ENCODE results near the gene EGF. TPM values are rescaled to one million over a fixed set of nuclear protein-coding genes. Genes with fewer than 3 reads are reported as not detected.
"Not testable (repeated sequence)": the region's sequence is repeated elsewhere in the genome, so short reads cannot be mapped to it uniquely, and the experiment has no call there.

The EGF gene
- total RNA-seq, 1 donor from 2014 or later = 24.5 TPM

- Histone ChIP-seq H3K36me3 (ENCODE audit: control insufficient read depth in 3 of 3, insufficient read depth in 3 of 3, low read length in 3 of 3) (no peaks in the 10 kb centered on the region), H3K4me3 (ENCODE audit: low read length in 3 of 3) (no peak overlapping the region), H3K27me3 (ENCODE audit: control insufficient read depth in 3 of 3, insufficient read depth in 3 of 3, low read length in 3 of 3) (no peaks in the 10 kb centered on the region), H3K4me1 (ENCODE audit: control insufficient read depth in 3 of 3, insufficient read depth in 3 of 3, low read length in 3 of 3) (peaks cover 0 to 2% (median 0%) of the 10 kb centered on the region in 3 donors), H3K9me3 (ENCODE audit: control insufficient read depth in 3 of 3, low read length in 3 of 3) (no peaks in the 10 kb centered on the region), H3K9ac (ENCODE audit: low read depth in 1 of 3, low read length in 3 of 3) (no peak overlapping the region), H3K27ac (ENCODE audit: low read depth, low read length) (no peak overlapping the region)
Measured at GRCh38 chr4:109931318-109931717, 18.6 kb downstream of the EGF start.

- H3K4me3 ChIP-seq (ENCODE audit: low read length in 3 of 3); H3K9ac ChIP-seq (ENCODE audit: low read depth in 1 of 3, low read length in 3 of 3); H3K27ac ChIP-seq (ENCODE audit: low read depth, low read length); H3K27me3 ChIP-seq (ENCODE audit: control insufficient read depth in 3 of 3, insufficient read depth in 3 of 3, low read length in 3 of 3); H3K36me3 ChIP-seq (ENCODE audit: control insufficient read depth in 3 of 3, insufficient read depth in 3 of 3, low read length in 3 of 3); H3K9me3 ChIP-seq (ENCODE audit: control insufficient read depth in 3 of 3, low read length in 3 of 3): not testable (repeated sequence)
- H3K4me1 ChIP-seq (ENCODE audit: control insufficient read depth in 3 of 3, insufficient read depth in 3 of 3, low read length in 3 of 3) = peaks cover 0 to 10% (median 3%) of the 10 kb centered on the region in 3 donors
Measured at GRCh38 chr4:109937352-109937751, 24.7 kb downstream of the EGF start.

GRCh38 chr4:109939190-109939589 is 26.5 kb downstream of the EGF start:
- Histone ChIP-seq H3K27me3 (ENCODE audit: control insufficient read depth in 3 of 3, insufficient read depth in 3 of 3, low read length in 3 of 3) (no peaks in the 10 kb centered on the region), H3K4me1 (ENCODE audit: control insufficient read depth in 3 of 3, insufficient read depth in 3 of 3, low read length in 3 of 3) (peaks cover 0 to 10% (median 3%) of the 10 kb centered on the region in 3 donors), H3K9me3 (ENCODE audit: control insufficient read depth in 3 of 3, low read length in 3 of 3) (no peaks in the 10 kb centered on the region), H3K36me3 (ENCODE audit: control insufficient read depth in 3 of 3, insufficient read depth in 3 of 3, low read length in 3 of 3) (no peaks in the 10 kb centered on the region), H3K4me3 (ENCODE audit: low read length in 3 of 3) (no peak overlapping the region), H3K27ac (ENCODE audit: low read depth, low read length) (no peak overlapping the region), H3K9ac (ENCODE audit: low read depth in 1 of 3, low read length in 3 of 3) (no peak overlapping the region)

GRCh38 chr4:109942292-109942926 is 29.7 kb downstream of the EGF start:
- no peak overlapping the region for H3K9ac ChIP-seq (ENCODE audit: low read depth in 1 of 3, low read length in 3 of 3)
- H3K4me3 ChIP-seq (ENCODE audit: low read length in 3 of 3) = no peak overlapping the region
- H3K36me3 ChIP-seq (ENCODE audit: control insufficient read depth in 3 of 3, insufficient read depth in 3 of 3, low read length in 3 of 3) = peaks cover 3 to 14% (median 7%) of the 10 kb centered on the region in 3 donors
- no peaks in the 10 kb centered on the region for H3K27me3 ChIP-seq (ENCODE audit: control insufficient read depth in 3 of 3, insufficient read depth in 3 of 3, low read length in 3 of 3)
- H3K27ac ChIP-seq (ENCODE audit: low read depth, low read length) = no peak overlapping the region
- H3K4me1 ChIP-seq (ENCODE audit: control insufficient read depth in 3 of 3, insufficient read depth in 3 of 3, low read length in 3 of 3) = peaks cover 0 to 10% (median 3%) of the 10 kb centered on the region in 3 donors
- no peaks in the 10 kb centered on the region for H3K9me3 ChIP-seq (ENCODE audit: control insufficient read depth in 3 of 3, low read length in 3 of 3)

- Histone ChIP-seq H3K27me3 (ENCODE audit: control insufficient read depth in 3 of 3, insufficient read depth in 3 of 3, low read length in 3 of 3) (no peaks in the 10 kb centered on the region), H3K4me3 (ENCODE audit: low read length in 3 of 3) (no peak overlapping the region), H3K4me1 (ENCODE audit: control insufficient read depth in 3 of 3, insufficient read depth in 3 of 3, low read length in 3 of 3) (peaks cover 0 to 10% (median 3%) of the 10 kb centered on the region in 3 donors), H3K27ac (ENCODE audit: low read depth, low read length) (no peak overlapping the region), H3K36me3 (ENCODE audit: control insufficient read depth in 3 of 3, insufficient read depth in 3 of 3, low read length in 3 of 3) (peaks cover 3 to 23% (median 10%) of the 10 kb centered on the region in 3 donors), H3K9me3 (ENCODE audit: control insufficient read depth in 3 of 3, low read length in 3 of 3) (no peaks in the 10 kb centered on the region), H3K9ac (ENCODE audit: low read depth in 1 of 3, low read length in 3 of 3) (no peak overlapping the region)
Measured at GRCh38 chr4:109943745-109944144, 31.1 kb downstream of the EGF start.

GRCh38 chr4:109944591-109944990 is 31.9 kb downstream of the EGF start:
- Histone ChIP-seq H3K27ac (ENCODE audit: low read depth, low read length) (no peak overlapping the region), H3K4me1 (ENCODE audit: control insufficient read depth in 3 of 3, insufficient read depth in 3 of 3, low read length in 3 of 3) (peaks cover 0 to 6% (median 0%) of the 10 kb centered on the region in 3 donors), H3K9ac (ENCODE audit: low read depth in 1 of 3, low read length in 3 of 3) (no peak overlapping the region), H3K36me3 (ENCODE audit: control insufficient read depth in 3 of 3, insufficient read depth in 3 of 3, low read length in 3 of 3) (peaks cover 3 to 23% (median 10%) of the 10 kb centered on the region in 3 donors), H3K27me3 (ENCODE audit: control insufficient read depth in 3 of 3, insufficient read depth in 3 of 3, low read length in 3 of 3) (no peaks in the 10 kb centered on the region), H3K4me3 (ENCODE audit: low read length in 3 of 3) (no peak overlapping the region), H3K9me3 (ENCODE audit: control insufficient read depth in 3 of 3, low read length in 3 of 3) (no peaks in the 10 kb centered on the region)

- no peak overlapping the region for H3K4me3 ChIP-seq (ENCODE audit: low read length in 3 of 3)
- H3K27me3 ChIP-seq (ENCODE audit: control insufficient read depth in 3 of 3, insufficient read depth in 3 of 3, low read length in 3 of 3) = no peaks in the 10 kb centered on the region
- no peak overlapping the region for H3K9ac ChIP-seq (ENCODE audit: low read depth in 1 of 3, low read length in 3 of 3)
- H3K4me1 ChIP-seq (ENCODE audit: control insufficient read depth in 3 of 3, insufficient read depth in 3 of 3, low read length in 3 of 3) = peaks cover 0 to 6% (median 0%) of the 10 kb centered on the region in 3 donors
- peaks cover 3 to 28% (median 14%) of the 10 kb centered on the region in 3 donors for H3K36me3 ChIP-seq (ENCODE audit: control insufficient read depth in 3 of 3, insufficient read depth in 3 of 3, low read length in 3 of 3)
- H3K27ac ChIP-seq (ENCODE audit: low read depth, low read length) = no peak overlapping the region
- H3K9me3 ChIP-seq (ENCODE audit: control insufficient read depth in 3 of 3, low read length in 3 of 3) = no peaks in the 10 kb centered on the region
Measured at GRCh38 chr4:109945056-109945455, 32.4 kb downstream of the EGF start.

GRCh38 chr4:109946120-109946519 is 33.4 kb downstream of the EGF start:
- no peaks in the 10 kb centered on the region for H3K9me3 ChIP-seq (ENCODE audit: control insufficient read depth in 3 of 3, low read length in 3 of 3)
- H3K36me3 ChIP-seq (ENCODE audit: control insufficient read depth in 3 of 3, insufficient read depth in 3 of 3, low read length in 3 of 3) = peaks cover 6 to 35% (median 20%) of the 10 kb centered on the region in 3 donors
- H3K27me3 ChIP-seq (ENCODE audit: control insufficient read depth in 3 of 3, insufficient read depth in 3 of 3, low read length in 3 of 3) = no peaks in the 10 kb centered on the region
- peaks cover 0 to 6% (median 0%) of the 10 kb centered on the region in 3 donors for H3K4me1 ChIP-seq (ENCODE audit: control insufficient read depth in 3 of 3, insufficient read depth in 3 of 3, low read length in 3 of 3)
- no peak overlapping the region for H3K9ac ChIP-seq (ENCODE audit: low read depth in 1 of 3, low read length in 3 of 3)
- H3K4me3 ChIP-seq (ENCODE audit: low read length in 3 of 3) = no peak overlapping the region
- no peak overlapping the region for H3K27ac ChIP-seq (ENCODE audit: low read depth, low read length)

- Histone ChIP-seq H3K9me3 (ENCODE audit: control insufficient read depth in 3 of 3, low read length in 3 of 3) (no peaks in the 10 kb centered on the region), H3K9ac (ENCODE audit: low read depth in 1 of 3, low read length in 3 of 3) (no peak overlapping the region), H3K36me3 (ENCODE audit: control insufficient read depth in 3 of 3, insufficient read depth in 3 of 3, low read length in 3 of 3) (peaks cover 6 to 35% (median 20%) of the 10 kb centered on the region in 3 donors), H3K4me1 (ENCODE audit: control insufficient read depth in 3 of 3, insufficient read depth in 3 of 3, low read length in 3 of 3) (no peaks in the 10 kb centered on the region), H3K27ac (ENCODE audit: low read depth, low read length) (no peak overlapping the region), H3K27me3 (ENCODE audit: control insufficient read depth in 3 of 3, insufficient read depth in 3 of 3, low read length in 3 of 3) (no peaks in the 10 kb centered on the region), H3K4me3 (ENCODE audit: low read length in 3 of 3) (no peak overlapping the region)
Measured at GRCh38 chr4:109947457-109947856, 34.8 kb downstream of the EGF start.

- Histone ChIP-seq H3K27ac (ENCODE audit: low read depth, low read length) (no peak overlapping the region), H3K9ac (ENCODE audit: low read depth in 1 of 3, low read length in 3 of 3) (no peak overlapping the region), H3K27me3 (ENCODE audit: control insufficient read depth in 3 of 3, insufficient read depth in 3 of 3, low read length in 3 of 3) (no peaks in the 10 kb centered on the region), H3K4me3 (ENCODE audit: low read length in 3 of 3) (no peak overlapping the region), H3K36me3 (ENCODE audit: control insufficient read depth in 3 of 3, insufficient read depth in 3 of 3, low read length in 3 of 3) (peaks cover 6 to 35% (median 20%) of the 10 kb centered on the region in 3 donors), H3K4me1 (ENCODE audit: control insufficient read depth in 3 of 3, insufficient read depth in 3 of 3, low read length in 3 of 3) (no peaks in the 10 kb centered on the region), H3K9me3 (ENCODE audit: control insufficient read depth in 3 of 3, low read length in 3 of 3) (no peaks in the 10 kb centered on the region)
Measured at GRCh38 chr4:109947918-109948317, 35.2 kb downstream of the EGF start.

Measured in skeletal muscle tissue (tissue), 4 donors.